ENCODE data around the gene MTTP.

The MTTP gene

DNA sequence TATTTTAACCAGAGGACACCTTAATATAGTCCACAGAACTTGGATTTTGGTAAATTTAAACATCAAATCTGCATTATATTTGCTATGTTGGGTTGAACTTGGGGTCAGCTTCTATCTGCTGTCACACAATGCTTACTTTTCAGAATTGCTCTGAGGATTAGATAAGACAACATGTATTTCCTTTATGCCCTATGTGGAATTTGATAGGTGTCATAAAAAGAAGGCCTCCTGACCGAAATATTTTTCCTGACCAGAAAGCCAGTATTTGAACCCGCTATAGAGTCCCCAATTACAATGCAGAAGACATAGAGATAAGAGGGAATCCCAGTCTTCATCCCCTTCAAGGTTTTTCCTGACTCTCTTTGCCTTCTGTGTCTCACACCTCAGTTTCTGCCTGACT lies 4.1 kb downstream of the MTTP start:
- Mint-ChIP-seq H3K36me3 (no peaks in the 10 kb centered on the region), H3K27me3 (peaks cover 21% of the 10 kb centered on the region), H3K4me3 (no peak overlapping the region), H3K27ac (no peak overlapping the region), H3K4me1 (ENCODE audit: low read depth) (no peaks in the 10 kb centered on the region), H3K9me3 (ENCODE audit: low read depth) (no peaks in the 10 kb centered on the region)

DNA sequence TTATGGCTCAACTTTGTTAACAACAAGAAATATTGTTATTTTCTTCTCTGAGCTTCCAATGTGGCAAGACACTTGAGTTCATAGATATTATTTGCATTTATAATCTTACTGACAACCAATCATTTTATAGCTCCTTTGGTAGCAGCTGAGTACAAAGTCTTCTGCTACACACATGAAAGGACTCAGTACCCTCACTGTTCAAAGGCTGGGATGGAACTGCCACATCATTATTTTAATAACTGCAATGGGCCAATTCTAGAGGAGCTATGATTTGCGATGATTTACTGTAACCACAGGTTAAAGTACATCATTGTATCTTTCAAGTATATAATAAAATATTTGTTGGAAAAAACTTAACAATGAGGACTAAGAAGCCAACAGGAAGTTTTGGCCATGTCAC lies 10.9 kb downstream of the MTTP start:
- Mint-ChIP-seq H3K9me3 (ENCODE audit: low read depth) (no peaks in the 10 kb centered on the region), H3K4me1 (ENCODE audit: low read depth) (no peaks in the 10 kb centered on the region), H3K27ac (no peak overlapping the region), H3K4me3 (no peak overlapping the region), H3K27me3 (peaks cover 15% of the 10 kb centered on the region), H3K36me3 (no peaks in the 10 kb centered on the region)

DNA sequence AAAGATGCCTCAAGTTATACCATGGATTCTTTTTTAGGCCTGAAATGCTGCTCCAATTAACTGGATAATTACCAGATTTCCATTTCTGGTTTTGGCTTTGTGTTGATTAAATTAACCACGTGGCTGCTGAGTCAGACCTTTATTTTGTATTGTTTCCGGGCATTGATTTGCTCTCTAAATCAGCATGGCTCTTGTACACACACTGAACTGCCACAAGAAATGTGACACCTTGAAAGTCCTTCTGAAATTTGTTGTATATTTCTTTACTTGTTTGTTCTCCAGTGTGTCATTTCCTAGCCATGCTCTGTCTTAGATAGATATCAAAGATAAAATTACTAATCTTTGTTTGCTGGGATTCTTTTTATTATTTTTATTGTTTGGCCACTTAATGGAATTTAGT lies 11.7 kb downstream of the MTTP start:
- H3K4me1 Mint-ChIP-seq (ENCODE audit: low read depth), result no peaks in the 10 kb centered on the region
- H3K9me3 Mint-ChIP-seq (ENCODE audit: low read depth), result no peaks in the 10 kb centered on the region
- no peak overlapping the region for H3K4me3 Mint-ChIP-seq
- peaks cover 15% of the 10 kb centered on the region for H3K27me3 Mint-ChIP-seq
- H3K36me3 Mint-ChIP-seq, result no peaks in the 10 kb centered on the region
- no peak overlapping the region for H3K27ac Mint-ChIP-seq

DNA sequence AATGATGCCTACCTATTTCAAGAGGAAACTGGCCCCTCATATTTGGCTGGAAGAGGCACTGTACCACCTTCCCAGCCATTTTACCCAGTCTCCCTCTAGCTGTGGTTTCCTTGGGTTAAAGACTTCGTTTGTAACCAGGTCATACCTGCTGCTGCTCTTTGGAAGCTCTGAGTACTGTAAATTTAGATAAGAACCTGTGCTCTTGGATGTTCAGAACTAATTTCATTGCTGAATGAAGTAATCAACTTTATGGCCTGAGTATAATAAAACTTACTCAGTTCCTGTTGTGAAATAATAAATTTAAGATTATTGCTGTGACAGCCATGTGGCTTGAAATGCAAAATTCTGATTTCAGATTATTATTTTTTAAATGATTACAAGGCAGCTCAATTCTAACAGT lies 12.2 kb downstream of the MTTP start:
- H3K27ac Mint-ChIP-seq, result no peak overlapping the region
- no peak overlapping the region for H3K4me3 Mint-ChIP-seq
- H3K36me3 Mint-ChIP-seq, result no peaks in the 10 kb centered on the region
- no peaks in the 10 kb centered on the region for H3K9me3 Mint-ChIP-seq (ENCODE audit: low read depth)
- no peaks in the 10 kb centered on the region for H3K4me1 Mint-ChIP-seq (ENCODE audit: low read depth)
- H3K27me3 Mint-ChIP-seq, result peaks cover 11% of the 10 kb centered on the region

DNA sequence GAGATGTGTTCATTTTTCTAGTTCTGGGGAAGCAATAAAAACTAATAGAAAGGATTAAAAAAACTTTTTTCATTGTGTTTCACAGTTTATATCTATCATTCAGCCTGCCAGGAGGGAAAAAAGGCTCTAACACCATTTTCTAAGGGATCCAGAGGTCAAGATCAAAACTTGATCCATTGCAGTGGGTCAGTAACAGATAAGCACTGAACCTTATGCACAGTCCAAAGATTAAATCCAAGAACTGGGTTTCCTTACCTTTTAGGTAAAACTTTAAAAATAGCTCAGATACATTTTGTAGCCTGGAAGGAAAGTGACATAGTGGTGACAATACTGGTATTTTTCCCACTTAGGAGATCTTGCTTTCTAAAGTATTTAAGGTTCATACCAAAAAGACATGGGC lies 12.7 kb downstream of the MTTP start:
- Mint-ChIP-seq H3K4me3 (no peak overlapping the region), H3K4me1 (ENCODE audit: low read depth) (no peaks in the 10 kb centered on the region), H3K27me3 (peaks cover 7% of the 10 kb centered on the region), H3K27ac (no peak overlapping the region), H3K9me3 (ENCODE audit: low read depth) (no peaks in the 10 kb centered on the region), H3K36me3 (no peaks in the 10 kb centered on the region)

DNA sequence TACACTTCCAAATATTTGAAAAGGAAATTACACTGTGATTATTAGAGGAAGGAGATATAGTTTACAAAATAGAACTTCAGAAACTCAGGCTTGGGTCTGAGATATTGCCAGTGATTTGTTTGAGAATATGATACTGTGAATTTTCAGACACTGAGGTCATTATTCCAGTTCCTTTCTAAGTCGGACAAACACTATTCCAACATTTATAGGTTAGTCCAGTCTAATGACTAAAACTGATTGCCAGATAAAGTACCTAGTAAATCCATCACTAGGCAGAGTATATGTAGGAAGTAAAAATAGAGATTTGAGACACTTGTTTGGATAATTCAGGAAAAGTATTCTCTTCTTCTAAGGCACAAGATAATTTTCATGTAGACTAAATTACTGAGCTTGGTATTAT lies 13.2 kb downstream of the MTTP start:
- no peak overlapping the region for H3K27ac Mint-ChIP-seq
- H3K4me3 Mint-ChIP-seq, result no peak overlapping the region
- H3K27me3 Mint-ChIP-seq, result peaks cover 7% of the 10 kb centered on the region
- no peaks in the 10 kb centered on the region for H3K36me3 Mint-ChIP-seq
- no peaks in the 10 kb centered on the region for H3K4me1 Mint-ChIP-seq (ENCODE audit: low read depth)
- no peaks in the 10 kb centered on the region for H3K9me3 Mint-ChIP-seq (ENCODE audit: low read depth)

DNA sequence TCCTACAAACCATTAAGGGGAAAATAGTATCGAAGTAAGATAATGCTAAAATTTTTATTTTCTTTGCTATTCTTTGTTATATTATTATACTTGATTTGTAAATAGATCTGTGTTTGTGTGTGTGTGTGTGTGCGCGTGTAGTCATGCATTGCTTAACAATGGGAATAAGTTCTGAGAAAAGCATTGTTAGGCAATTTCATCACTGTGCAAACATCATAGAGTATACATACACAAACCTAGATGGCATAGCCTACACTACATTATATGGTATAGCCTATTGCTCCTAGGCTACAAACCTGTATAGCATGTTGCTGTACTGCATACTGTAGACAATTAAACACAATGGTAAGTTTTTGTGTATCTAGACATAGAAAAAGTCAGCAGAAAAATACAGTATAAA lies 17.1 kb downstream of the MTTP start:
- Mint-ChIP-seq H3K27ac (no peak overlapping the region), H3K4me3 (no peak overlapping the region), H3K36me3 (no peaks in the 10 kb centered on the region), H3K9me3 (ENCODE audit: low read depth) (no peaks in the 10 kb centered on the region), H3K27me3 (no peaks in the 10 kb centered on the region), H3K4me1 (ENCODE audit: low read depth) (no peaks in the 10 kb centered on the region)

DNA sequence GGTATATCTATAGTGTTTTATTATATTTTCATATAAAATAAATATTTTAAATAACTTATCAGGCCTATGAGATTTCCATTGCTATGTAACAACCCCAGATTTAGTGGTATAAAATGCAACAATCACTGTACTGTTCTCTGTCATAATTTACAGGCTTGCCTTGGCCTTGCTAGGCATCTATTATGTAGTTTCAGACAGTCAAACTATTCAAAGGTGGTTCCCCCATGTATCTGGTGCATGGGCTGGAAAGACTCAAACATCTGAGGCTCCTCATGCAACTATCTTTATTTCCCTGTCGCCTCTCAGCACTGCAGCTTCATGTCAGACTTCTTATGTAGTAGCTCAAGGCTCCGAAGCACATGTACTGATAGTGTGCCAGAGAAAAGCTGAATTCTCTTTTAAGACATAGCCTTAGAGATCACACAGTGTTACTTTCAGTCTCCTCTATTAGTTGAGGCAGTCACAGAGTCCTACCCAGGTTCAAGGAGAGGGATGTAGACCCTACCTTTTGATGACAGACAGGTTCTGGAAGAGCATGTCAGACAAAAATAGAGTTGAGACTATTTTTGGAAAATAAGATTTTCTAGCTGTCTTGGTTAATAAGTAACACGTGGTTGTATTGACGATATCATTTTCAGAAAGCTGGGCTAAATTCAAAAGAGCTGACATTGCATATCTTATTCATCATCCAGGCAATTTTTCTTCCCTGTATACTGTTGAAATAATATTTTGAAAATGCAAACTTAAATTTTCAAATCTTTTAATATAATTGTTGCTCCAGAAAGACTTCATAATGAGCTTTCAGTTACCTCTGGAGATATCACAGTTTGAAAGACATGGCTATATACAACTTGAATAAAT lies 19.4 kb downstream of the MTTP start:
- no peaks in the 10 kb centered on the region for H3K36me3 Mint-ChIP-seq
- no peaks in the 10 kb centered on the region for H3K27me3 Mint-ChIP-seq
- no peaks in the 10 kb centered on the region for H3K9me3 Mint-ChIP-seq (ENCODE audit: low read depth)
- no peaks in the 10 kb centered on the region for H3K4me1 Mint-ChIP-seq (ENCODE audit: low read depth)
- H3K4me3 Mint-ChIP-seq, result no peak overlapping the region
- H3K27ac Mint-ChIP-seq, result no peak overlapping the region

DNA sequence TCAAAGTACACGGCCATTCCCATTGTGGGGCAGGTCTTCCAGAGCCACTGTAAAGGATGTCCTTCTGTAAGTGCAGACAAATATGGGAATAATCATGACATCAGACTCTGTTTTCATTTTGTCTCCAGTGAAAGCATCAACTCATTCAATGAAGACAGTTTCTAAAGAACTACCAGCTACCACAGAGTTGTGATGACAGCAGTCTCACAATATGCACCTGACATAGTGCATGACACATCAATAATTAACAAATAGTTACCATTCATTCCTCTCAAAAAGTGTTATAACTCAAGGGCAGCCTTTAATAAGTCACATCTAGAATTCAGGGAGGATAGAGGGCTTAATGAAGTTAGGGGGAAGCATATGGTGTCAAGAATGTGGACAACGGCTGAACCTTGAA lies 20.2 kb downstream of the MTTP start:
- Mint-ChIP-seq H3K4me1 (ENCODE audit: low read depth) (no peaks in the 10 kb centered on the region), H3K9me3 (ENCODE audit: low read depth) (no peaks in the 10 kb centered on the region), H3K36me3 (no peaks in the 10 kb centered on the region), H3K4me3 (no peak overlapping the region), H3K27me3 (no peaks in the 10 kb centered on the region), H3K27ac (no peak overlapping the region)

DNA sequence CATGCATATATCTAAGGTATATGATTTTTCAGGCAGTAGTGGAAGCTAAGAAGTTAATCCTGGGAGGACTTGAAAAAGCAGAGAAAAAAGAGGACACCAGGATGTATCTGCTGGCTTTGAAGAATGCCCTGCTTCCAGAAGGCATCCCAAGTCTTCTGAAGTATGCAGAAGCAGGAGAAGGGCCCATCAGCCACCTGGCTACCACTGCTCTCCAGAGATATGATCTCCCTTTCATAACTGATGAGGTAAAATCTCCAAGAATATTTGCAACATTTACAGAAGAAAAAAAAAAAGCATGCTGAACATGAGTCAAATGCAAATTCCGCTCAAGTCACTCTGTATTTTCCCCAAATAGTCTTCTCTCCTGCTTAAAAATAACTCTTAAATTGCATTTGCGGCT lies 32.1 kb downstream of the MTTP start:
- peaks cover 21% of the 10 kb centered on the region for H3K27me3 Mint-ChIP-seq

DNA sequence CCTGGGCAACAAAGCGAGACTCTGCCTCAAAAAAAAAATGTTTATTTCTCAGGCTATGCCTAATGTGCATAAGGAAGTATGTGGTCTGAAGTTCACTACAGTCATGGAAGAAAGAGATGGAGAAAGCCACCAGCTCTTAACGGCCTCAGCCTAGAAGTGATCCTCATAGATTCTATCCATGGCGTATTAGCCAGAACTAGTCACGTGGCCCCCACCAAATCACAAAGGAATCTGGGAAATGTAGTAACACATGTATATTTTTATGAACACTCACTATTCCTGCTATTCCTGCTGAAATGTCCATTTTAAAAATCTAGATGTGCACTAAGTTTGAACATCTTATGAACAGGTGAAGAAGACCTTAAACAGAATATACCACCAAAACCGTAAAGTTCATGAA lies 33.8 kb downstream of the MTTP start:
- peaks cover 2% of the 10 kb centered on the region for H3K36me3 Mint-ChIP-seq

More for the DNA sequence above, 32.1 kb downstream of the MTTP start:
- no peak overlapping the region for H3K27ac Mint-ChIP-seq
- no peaks in the 10 kb centered on the region for H3K4me1 Mint-ChIP-seq (ENCODE audit: low read depth)
- no peak overlapping the region for H3K4me3 Mint-ChIP-seq
- H3K9me3 Mint-ChIP-seq (ENCODE audit: low read depth), result no peaks in the 10 kb centered on the region
- H3K36me3 Mint-ChIP-seq, result peaks cover 2% of the 10 kb centered on the region

DNA sequence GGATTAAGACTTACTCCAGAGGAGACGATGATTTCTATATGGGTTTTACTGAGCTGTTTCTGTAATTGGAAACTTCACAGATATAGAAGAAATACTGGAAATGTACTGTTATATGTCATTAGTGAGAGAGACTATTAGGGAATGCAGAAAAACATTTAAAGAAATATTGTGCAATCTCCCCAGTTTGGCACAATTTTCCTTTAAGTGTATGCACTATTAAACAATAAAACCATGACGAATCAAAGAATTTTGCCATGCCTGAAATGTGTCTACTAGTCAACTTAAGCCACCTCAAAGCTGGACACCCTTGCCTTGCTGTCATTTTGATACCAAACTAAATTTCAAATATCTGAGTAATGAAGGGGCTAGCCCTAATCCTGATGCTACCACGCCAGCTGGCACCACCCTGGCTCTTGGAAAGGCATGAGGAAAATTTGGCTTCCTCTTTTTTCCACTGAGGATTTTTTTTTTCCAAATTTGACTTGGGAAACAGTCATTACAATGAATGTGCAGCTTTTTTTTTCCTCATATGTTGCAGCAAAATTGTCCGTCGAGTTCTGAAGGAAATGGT lies 36.1 kb downstream of the MTTP start:
- no peak overlapping the region for H3K4me3 Mint-ChIP-seq
- peaks cover 2% of the 10 kb centered on the region for H3K36me3 Mint-ChIP-seq
- no peak overlapping the region for H3K27ac Mint-ChIP-seq
- H3K9me3 Mint-ChIP-seq (ENCODE audit: low read depth), result no peaks in the 10 kb centered on the region
- no peaks in the 10 kb centered on the region for H3K4me1 Mint-ChIP-seq (ENCODE audit: low read depth)
- H3K27me3 Mint-ChIP-seq, result peaks cover 22% of the 10 kb centered on the region

More for the DNA sequence above, 33.8 kb downstream of the MTTP start:
- Mint-ChIP-seq H3K4me1 (ENCODE audit: low read depth) (no peaks in the 10 kb centered on the region), H3K27ac (no peak overlapping the region), H3K27me3 (peaks cover 26% of the 10 kb centered on the region), H3K9me3 (ENCODE audit: low read depth) (no peaks in the 10 kb centered on the region), H3K4me3 (no peak overlapping the region)

DNA sequence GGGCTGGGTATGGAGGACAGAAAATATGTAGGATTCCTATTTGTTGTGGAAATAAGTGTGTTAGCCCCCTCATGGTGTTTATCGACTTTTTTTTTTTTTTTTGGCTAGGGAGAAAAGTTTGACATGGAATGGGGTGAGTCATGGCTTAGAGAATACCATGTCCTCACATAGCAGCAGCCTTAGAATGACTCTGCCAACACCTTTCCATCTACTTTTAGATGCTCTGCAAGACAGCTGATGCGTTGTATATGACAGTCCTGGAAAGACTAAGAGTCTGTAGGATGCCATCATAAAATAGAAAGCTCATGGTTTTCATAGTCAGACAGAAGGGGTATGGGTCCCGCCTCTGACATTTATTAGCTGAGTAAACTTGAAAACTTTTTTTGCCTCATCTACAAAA lies 37.7 kb downstream of the MTTP start:
- Mint-ChIP-seq H3K4me1 (ENCODE audit: low read depth) (no peaks in the 10 kb centered on the region), H3K4me3 (no peak overlapping the region), H3K27ac (no peak overlapping the region), H3K36me3 (peaks cover 2% of the 10 kb centered on the region), H3K9me3 (ENCODE audit: low read depth) (no peaks in the 10 kb centered on the region), H3K27me3 (peaks cover 22% of the 10 kb centered on the region)

DNA sequence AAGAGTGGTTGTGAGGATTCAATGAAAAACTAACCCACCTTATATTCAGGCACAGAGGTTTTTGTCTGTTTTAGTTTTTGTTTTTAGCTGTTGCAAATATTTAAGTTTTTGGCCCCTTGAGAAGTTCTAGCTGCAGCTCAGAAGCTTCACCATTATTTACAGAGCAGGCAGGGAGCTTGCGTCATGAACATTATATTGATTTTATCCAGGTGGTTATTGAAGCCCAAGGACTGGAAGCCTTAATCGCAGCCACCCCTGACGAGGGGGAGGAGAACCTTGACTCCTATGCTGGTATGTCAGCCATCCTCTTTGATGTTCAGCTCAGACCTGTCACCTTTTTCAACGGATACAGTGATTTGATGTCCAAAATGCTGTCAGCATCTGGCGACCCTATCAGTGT lies 38.1 kb downstream of the MTTP start:
- Mint-ChIP-seq H3K27me3 (peaks cover 18% of the 10 kb centered on the region), H3K4me1 (ENCODE audit: low read depth) (no peaks in the 10 kb centered on the region), H3K27ac (no peak overlapping the region), H3K9me3 (ENCODE audit: low read depth) (no peaks in the 10 kb centered on the region), H3K4me3 (no peak overlapping the region), H3K36me3 (no peaks in the 10 kb centered on the region)

DNA sequence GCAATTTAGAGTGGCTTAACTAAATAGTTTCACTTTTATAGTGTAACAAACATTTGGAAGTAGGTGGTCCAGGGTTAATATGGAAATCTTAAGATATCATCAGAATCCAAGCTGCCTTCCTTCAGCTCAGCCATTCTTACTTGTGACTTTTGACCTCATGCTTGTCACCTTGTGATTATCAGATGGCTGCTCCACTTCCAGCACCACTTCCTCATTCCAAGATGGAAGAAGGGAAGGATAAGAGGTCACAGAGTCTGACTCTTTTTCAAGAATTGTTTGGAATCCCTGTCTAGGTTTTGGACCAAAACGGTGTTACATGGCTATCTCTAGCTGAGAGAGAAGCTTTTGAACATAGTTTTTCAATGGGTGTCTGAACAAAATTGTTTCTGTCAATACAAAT lies 39.9 kb downstream of the MTTP start:
- H3K27me3 Mint-ChIP-seq, result peaks cover 17% of the 10 kb centered on the region

More for the DNA sequence above, 39.9 kb downstream of the MTTP start:
- no peaks in the 10 kb centered on the region for H3K9me3 Mint-ChIP-seq (ENCODE audit: low read depth)
- no peaks in the 10 kb centered on the region for H3K4me1 Mint-ChIP-seq (ENCODE audit: low read depth)
- H3K36me3 Mint-ChIP-seq, result no peaks in the 10 kb centered on the region
- no peak overlapping the region for H3K4me3 Mint-ChIP-seq
- H3K27ac Mint-ChIP-seq, result no peak overlapping the region
